Measurements from ENCODE around the gene TRAPPC10.

The TRAPPC10 gene

GRCh38 chr21:43971201-43971991 lies 40.7 kb upstream of the TRAPPC10 start:
- no peak overlapping the region for H3K4me2 ChIP-seq
- no peak overlapping the region for H3K27ac ChIP-seq
- peaks cover 4% of the 10 kb centered on the region for H3K4me1 ChIP-seq (ENCODE audit: low read depth, poor library complexity, severe bottlenecking)
- H3K4me3 ChIP-seq (IDR thresholded peaks at IDR 0.05; ENCODE audit: insufficient read depth, low read depth, low read length): no peak overlapping the region
- no peak overlapping the region for H2AFZ ChIP-seq (ENCODE audit: low read depth)
- 0 out of 2 replicates have a peak, but pooled peaks cover 5% of the 10 kb centered on the region for H3K36me3 ChIP-seq (ENCODE audit: insufficient read depth)
- no peak overlapping the region for H3K9ac ChIP-seq
- TF ChIP-seq CTCF (conservative IDR thresholded peaks at IDR 0.05; ENCODE audit: low read depth, low read length): no peak
- no peaks in the 10 kb centered on the region for H4K20me1 ChIP-seq (ENCODE audit: insufficient read depth)
- H3K79me2 ChIP-seq (ENCODE audit: insufficient read depth, low read depth): no peaks in the 10 kb centered on the region
- H3K27me3 ChIP-seq (ENCODE audit: insufficient read depth, low read depth): no peaks in the 10 kb centered on the region

- H3K79me2 ChIP-seq (ENCODE audit: insufficient read depth, low read depth): no peaks in the 10 kb centered on the region
- H3K27ac ChIP-seq: no peak overlapping the region
- peaks cover 4% of the 10 kb centered on the region for H3K4me1 ChIP-seq (ENCODE audit: low read depth, poor library complexity, severe bottlenecking)
- no peak overlapping the region for H2AFZ ChIP-seq (ENCODE audit: low read depth)
- H3K36me3 ChIP-seq (ENCODE audit: insufficient read depth): 0 out of 2 replicates have a peak, but pooled peaks cover 5% of the 10 kb centered on the region
- no peak overlapping the region for H3K4me2 ChIP-seq
- H3K4me3 ChIP-seq (IDR thresholded peaks at IDR 0.05; ENCODE audit: insufficient read depth, low read depth, low read length): no peak overlapping the region
- no peak for TF ChIP-seq CTCF (conservative IDR thresholded peaks at IDR 0.05; ENCODE audit: low read depth, low read length)
- H3K9ac ChIP-seq: no peak overlapping the region
- no peaks in the 10 kb centered on the region for H4K20me1 ChIP-seq (ENCODE audit: insufficient read depth)
- H3K27me3 ChIP-seq (ENCODE audit: insufficient read depth, low read depth): no peaks in the 10 kb centered on the region
Observed at GRCh38 chr21:43971992-43972255, 40.2 kb upstream of the TRAPPC10 start.

- Histone ChIP-seq H3K27ac (no peak overlapping the region), H2AFZ (ENCODE audit: low read depth) (no peak overlapping the region)
- no peak for TF ChIP-seq CTCF (conservative IDR thresholded peaks at IDR 0.05; ENCODE audit: low read depth, low read length)
Observed at GRCh38 chr21:43972850-43973633, 39.1 kb upstream of the TRAPPC10 start.

GRCh38 chr21:43973634-43973955 lies 38.5 kb upstream of the TRAPPC10 start:
- H3K27ac ChIP-seq: no peak overlapping the region
- H3K27me3 ChIP-seq (ENCODE audit: insufficient read depth, low read depth): no peaks in the 10 kb centered on the region
- H4K20me1 ChIP-seq (ENCODE audit: insufficient read depth): no peaks in the 10 kb centered on the region
- peaks cover 4% of the 10 kb centered on the region for H3K4me1 ChIP-seq (ENCODE audit: low read depth, poor library complexity, severe bottlenecking)
- H3K9ac ChIP-seq: no peak overlapping the region
- H2AFZ ChIP-seq (ENCODE audit: low read depth): no peak overlapping the region
- no peak for TF ChIP-seq CTCF (conservative IDR thresholded peaks at IDR 0.05; ENCODE audit: low read depth, low read length)
- H3K79me2 ChIP-seq (ENCODE audit: insufficient read depth, low read depth): no peaks in the 10 kb centered on the region
- H3K4me3 ChIP-seq (IDR thresholded peaks at IDR 0.05; ENCODE audit: insufficient read depth, low read depth, low read length): no peak overlapping the region
- 0 out of 2 replicates have a peak, but pooled peaks cover 5% of the 10 kb centered on the region for H3K36me3 ChIP-seq (ENCODE audit: insufficient read depth)
- no peak overlapping the region for H3K4me2 ChIP-seq

More at GRCh38 chr21:43972850-43973633, 39.1 kb upstream of the TRAPPC10 start:
- Histone ChIP-seq H3K9ac (no peak overlapping the region), H4K20me1 (ENCODE audit: insufficient read depth) (no peaks in the 10 kb centered on the region), H3K4me3 (IDR thresholded peaks at IDR 0.05; ENCODE audit: insufficient read depth, low read depth, low read length) (no peak overlapping the region), H3K27me3 (ENCODE audit: insufficient read depth, low read depth) (no peaks in the 10 kb centered on the region), H3K79me2 (ENCODE audit: insufficient read depth, low read depth) (no peaks in the 10 kb centered on the region), H3K36me3 (ENCODE audit: insufficient read depth) (0 out of 2 replicates have a peak, but pooled peaks cover 5% of the 10 kb centered on the region), H3K4me2 (no peak overlapping the region), H3K4me1 (ENCODE audit: low read depth, poor library complexity, severe bottlenecking) (peaks cover 4% of the 10 kb centered on the region)
